ENCODE results near the gene TTLL4. TPM values are rescaled to one million over a fixed set of nuclear protein-coding genes. Genes with fewer than 3 reads are reported as not detected.

The TTLL4 gene
- total RNA-seq, 1 experiment from 2014 or later: 57.1 TPM

DNA sequence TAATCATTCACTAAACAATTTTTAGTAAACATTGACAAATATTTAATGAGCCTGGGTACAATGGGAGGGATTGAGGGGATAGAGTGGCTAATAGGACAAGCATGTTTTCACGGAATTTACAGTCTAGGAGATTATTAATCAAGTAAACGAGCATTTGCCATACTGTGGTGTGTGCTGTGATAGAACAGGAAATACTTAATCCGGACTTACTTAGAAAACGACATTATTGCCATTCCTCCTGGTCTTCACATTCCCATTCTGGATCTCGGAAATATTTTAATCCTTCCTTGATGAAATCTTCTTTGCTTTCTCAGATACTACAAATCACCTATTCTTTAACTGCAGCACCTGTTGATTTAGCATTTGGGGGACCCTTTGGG, 905 bp downstream of the TTLL4 start:
- ChIA-PET CTCF (interaction anchor here (1.2 kb wide), 1 partner anchor 52 kb away, joined by 6 read pairs; the partner anchor contains the start of genes BCS1L and ZNF142), POLR2A (ENCODE audit: unreplicated experiment) (interaction anchor here (0.7 kb wide), 4 partner anchors 10 to 977 kb away, joined by 3 to 4 read pairs (median 3); no protein-coding TSS in a partner anchor)
- no peaks in the 10 kb centered on the region for H3K9me2 ChIP-seq (ENCODE audit: insufficient read depth)
- H3K36me3 ChIP-seq (ENCODE audit: low read depth): no peaks in the 10 kb centered on the region; the same call in 1 of the 2 replicates
- no peaks in the 10 kb centered on the region for H3K9me3 ChIP-seq (ENCODE audit: insufficient read depth, low read depth)
- no peaks in the 10 kb centered on the region for H3F3A ChIP-seq (ENCODE audit: insufficient read depth, low read depth)
- peak overlapping the region; percentile 93 for H3K4me2 ChIP-seq
- peaks cover 53% of the 10 kb centered on the region for H3K79me2 ChIP-seq (ENCODE audit: low read depth)
- BruUV-seq (replicated peaks): no TSS peak
- H3K27me3 ChIP-seq (ENCODE audit: insufficient read depth, low read depth): no peaks in the 10 kb centered on the region
- DNase-seq: no peak
- peaks cover 14% of the 10 kb centered on the region for H3K4me1 ChIP-seq (replicated peaks; ENCODE audit: insufficient read depth)
- H2AFZ ChIP-seq: peak overlapping the region; percentile 89
- no peak for TF ChIP-seq EZH2 (IDR thresholded peaks at IDR 0.05; ENCODE audit: low read depth)
- TF ChIP-seq, protein P1, sequence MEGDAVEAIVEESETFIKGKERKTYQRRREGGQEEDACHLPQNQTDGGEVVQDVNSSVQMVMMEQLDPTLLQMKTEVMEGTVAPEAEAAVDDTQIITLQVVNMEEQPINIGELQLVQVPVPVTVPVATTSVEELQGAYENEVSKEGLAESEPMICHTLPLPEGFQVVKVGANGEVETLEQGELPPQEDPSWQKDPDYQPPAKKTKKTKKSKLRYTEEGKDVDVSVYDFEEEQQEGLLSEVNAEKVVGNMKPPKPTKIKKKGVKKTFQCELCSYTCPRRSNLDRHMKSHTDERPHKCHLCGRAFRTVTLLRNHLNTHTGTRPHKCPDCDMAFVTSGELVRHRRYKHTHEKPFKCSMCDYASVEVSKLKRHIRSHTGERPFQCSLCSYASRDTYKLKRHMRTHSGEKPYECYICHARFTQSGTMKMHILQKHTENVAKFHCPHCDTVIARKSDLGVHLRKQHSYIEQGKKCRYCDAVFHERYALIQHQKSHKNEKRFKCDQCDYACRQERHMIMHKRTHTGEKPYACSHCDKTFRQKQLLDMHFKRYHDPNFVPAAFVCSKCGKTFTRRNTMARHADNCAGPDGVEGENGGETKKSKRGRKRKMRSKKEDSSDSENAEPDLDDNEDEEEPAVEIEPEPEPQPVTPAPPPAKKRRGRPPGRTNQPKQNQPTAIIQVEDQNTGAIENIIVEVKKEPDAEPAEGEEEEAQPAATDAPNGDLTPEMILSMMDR (conservative IDR thresholded peaks at IDR 0.05): no peak
- intact Hi-C loops (cut with micrococcal nuclease; ENCODE audit: unreplicated experiment): no loop called here
- peak overlapping the region; percentile 95 for H3K4me3 ChIP-seq
- H4K20me1 ChIP-seq (ENCODE audit: insufficient read depth): peaks cover 3% of the 10 kb centered on the region; the same call in 1 of the 2 replicates
- peak overlapping the region; percentile 55 for H3K27ac ChIP-seq

DNA sequence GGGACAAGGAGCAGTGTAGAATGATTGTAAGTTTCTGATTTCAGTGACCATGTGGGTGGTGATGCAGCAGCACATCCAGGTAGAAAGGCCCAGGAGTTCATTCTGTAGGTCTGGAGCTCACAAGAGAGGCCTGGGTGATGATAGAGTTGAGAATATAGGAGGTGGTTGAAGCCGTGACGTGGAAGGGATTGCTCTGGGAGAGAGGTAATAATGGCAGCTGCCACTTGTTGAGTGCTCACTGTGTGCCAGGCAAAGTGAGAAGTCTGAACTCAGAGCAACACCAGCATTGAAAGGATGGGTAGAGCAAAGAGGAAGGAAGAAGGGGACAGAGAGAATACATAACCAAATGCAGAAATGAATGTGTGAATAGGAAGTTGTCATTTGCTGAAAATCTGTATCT, 3.3 kb downstream of the TTLL4 start:
- Histone ChIP-seq H4K20me1 (ENCODE audit: insufficient read depth) (peaks cover 14% of the 10 kb centered on the region; the same call in 1 of the 2 replicates), H3K4me3 (no peak overlapping the region), H3K36me3 (ENCODE audit: low read depth) (peaks cover 7% of the 10 kb centered on the region), H3K27ac (no peak overlapping the region), H3K4me2 (0 out of 2 replicates have a peak overlapping the region, but pooled peaks have one; percentile 5), H3K9me2 (ENCODE audit: insufficient read depth) (no peaks in the 10 kb centered on the region), H3F3A (ENCODE audit: insufficient read depth, low read depth) (peaks cover 17% of the 10 kb centered on the region), H3K9me3 (ENCODE audit: insufficient read depth, low read depth) (no peaks in the 10 kb centered on the region), H3K27me3 (ENCODE audit: insufficient read depth, low read depth) (no peaks in the 10 kb centered on the region), H2AFZ (no peak overlapping the region), H3K4me1 (replicated peaks; ENCODE audit: insufficient read depth) (peaks cover 31% of the 10 kb centered on the region), H3K79me2 (ENCODE audit: low read depth) (peaks cover 70% of the 10 kb centered on the region)
- BruUV-seq (replicated peaks): no TSS peak
- CTCF ChIA-PET: interaction anchor here (0.6 kb wide), 2 partner anchors 9 to 1395 kb away, joined by 3 read pairs; no protein-coding TSS in a partner anchor
- intact Hi-C loops (cut with micrococcal nuclease; ENCODE audit: unreplicated experiment): no loop called here
- no peak for TF ChIP-seq EZH2 (IDR thresholded peaks at IDR 0.05; ENCODE audit: low read depth)
- TF ChIP-seq, protein P1 (conservative IDR thresholded peaks at IDR 0.05): no peak
- no peak for DNase-seq
- POLR2A ChIA-PET (ENCODE audit: unreplicated experiment): no interaction called here

DNA sequence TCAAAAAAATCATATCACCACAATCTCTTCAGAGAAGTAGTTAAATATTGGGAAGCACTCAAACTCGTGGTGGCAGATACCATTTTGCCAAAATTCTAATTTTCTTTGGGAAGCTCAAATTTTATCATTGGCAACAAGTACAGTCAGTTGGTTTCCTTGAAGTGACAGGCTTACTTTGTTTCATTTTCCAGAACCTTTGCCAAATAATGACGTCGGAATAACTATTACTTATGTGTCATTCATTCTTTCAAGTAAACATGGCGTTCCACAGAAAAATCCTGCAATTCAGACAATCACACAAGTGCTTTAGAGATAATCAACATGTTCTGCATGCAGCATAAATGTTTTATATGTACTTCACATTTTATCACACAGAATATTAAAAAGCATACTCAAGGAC, 5.4 kb downstream of the TTLL4 start:
- Histone ChIP-seq H3K27me3 (ENCODE audit: insufficient read depth, low read depth) (no peaks in the 10 kb centered on the region), H3K9me3 (ENCODE audit: insufficient read depth, low read depth) (no peaks in the 10 kb centered on the region), H3K27ac (peak overlapping the region; percentile 81; the same call in 1 of the 2 replicates), H3K4me1 (replicated peaks; ENCODE audit: insufficient read depth) (peaks cover 31% of the 10 kb centered on the region), H3K4me3 (no peak overlapping the region), H3K79me2 (ENCODE audit: low read depth) (peaks cover 89% of the 10 kb centered on the region), H4K20me1 (ENCODE audit: insufficient read depth) (peaks cover 19% of the 10 kb centered on the region; the same call in 1 of the 2 replicates), H3K9me2 (ENCODE audit: insufficient read depth) (no peaks in the 10 kb centered on the region), H3K4me2 (no peak overlapping the region), H2AFZ (no peak overlapping the region), H3K36me3 (ENCODE audit: low read depth) (peaks cover 7% of the 10 kb centered on the region), H3F3A (ENCODE audit: insufficient read depth, low read depth) (peaks cover 17% of the 10 kb centered on the region)
- TF ChIP-seq EZH2 (IDR thresholded peaks at IDR 0.05; ENCODE audit: low read depth): no peak
- TF ChIP-seq, protein P1 (conservative IDR thresholded peaks at IDR 0.05): no peak
- DNase-seq: no peak
- ChIA-PET CTCF (no interaction called here), POLR2A (ENCODE audit: unreplicated experiment) (no interaction called here)
- BruUV-seq (replicated peaks): no TSS peak
- intact Hi-C loops (cut with micrococcal nuclease; ENCODE audit: unreplicated experiment): no loop called here
